Chondrocyte (in vitro differentiated cells): ENCODE data around the gene AGL. TPM values are rescaled to one million over a fixed set of nuclear protein-coding genes. Genes with fewer than 3 reads are reported as not detected.
"Not testable (repeated sequence)": the region's sequence is repeated elsewhere in the genome, so short reads cannot be mapped to it uniquely, and the experiment has no call there.

ENCODE experiments used
- DNase-seq: peaks from one replicate; pipeline ENCODE4 v3.0.0; 2021; ENCODE audit warnings: mixed read lengths, low spot score
- H3K27ac Mint-ChIP-seq: one replicate; pipeline ENCODE4 v1.8.0; 2021; ENCODE audit warnings: mild to moderate bottlenecking, moderate library complexity, mixed read lengths; ENCODE audit not compliant: unreplicated experiment
- H3K27me3 Mint-ChIP-seq: 2 replicates; pipeline ENCODE4 v1.8.0; 2021; ENCODE audit warnings: low read depth, mixed read lengths
- H3K36me3 Mint-ChIP-seq: 2 replicates; pipeline ENCODE4 v1.8.0; 2021; ENCODE audit warnings: low read depth, mixed read lengths
- H3K4me1 Mint-ChIP-seq: 2 replicates; pipeline ENCODE4 v1.8.0; 2021; ENCODE audit warnings: low read depth, mild to moderate bottlenecking, mixed read lengths
- H3K4me3 Mint-ChIP-seq: one replicate; pipeline ENCODE4 v1.8.0; 2021; ENCODE audit warnings: mild to moderate bottlenecking, moderate library complexity, mixed read lengths; ENCODE audit not compliant: unreplicated experiment
- H3K9me3 Mint-ChIP-seq: 2 replicates; pipeline ENCODE4 v1.8.0; 2021; ENCODE audit warnings: low read depth, mixed read lengths
- total RNA-seq: library from RNA; stranded (reverse); gene quantifications from 3 replicates; pipeline ENCODE4 v1.2.1, GENCODE V29; 2021
- TF ChIP-seq, protein P1 (sequence below): fragments of 200-600 bp; sonication (generic); IDR thresholded peaks from 2 replicates; pipeline ENCODE4 v1.5.0; 2021; ENCODE audit warnings: antibody characterized with exemption, mild to moderate bottlenecking, moderate library complexity

AGL gene
- total RNA-seq, 1 donor from 2014 or later: 12.6 TPM

DNA sequence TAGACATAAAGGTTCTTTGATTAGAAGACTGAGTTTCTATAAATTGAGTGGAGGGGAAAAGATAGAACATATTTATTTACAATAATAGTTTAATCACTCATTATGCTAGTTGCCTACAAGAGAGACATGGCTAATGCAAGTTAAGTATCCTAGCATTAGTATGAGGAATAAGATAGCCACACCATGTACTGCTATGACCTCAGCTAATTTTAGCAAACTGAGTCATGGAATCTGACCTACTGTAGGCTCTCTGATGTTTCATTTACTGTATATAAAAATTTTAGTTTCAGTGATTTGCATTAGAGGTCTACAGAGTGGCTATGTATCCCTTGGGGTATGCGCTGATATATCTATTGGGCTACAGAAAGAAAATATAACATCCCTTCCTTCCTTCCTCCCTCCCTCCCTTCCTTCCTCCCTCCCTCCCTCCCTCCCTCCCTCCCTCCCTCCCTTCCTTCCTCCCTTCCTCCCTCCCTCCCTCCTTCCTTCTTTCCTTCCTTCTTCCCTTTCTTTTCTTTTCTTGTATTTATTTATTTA lies 5.8 kb downstream of the AGL start:
- H3K9me3 Mint-ChIP-seq: no peaks in the 10 kb centered on the region
- no peak overlapping the region for H3K27ac Mint-ChIP-seq
- peaks cover 10% of the 10 kb centered on the region for H3K4me1 Mint-ChIP-seq
- TF ChIP-seq, protein P1, sequence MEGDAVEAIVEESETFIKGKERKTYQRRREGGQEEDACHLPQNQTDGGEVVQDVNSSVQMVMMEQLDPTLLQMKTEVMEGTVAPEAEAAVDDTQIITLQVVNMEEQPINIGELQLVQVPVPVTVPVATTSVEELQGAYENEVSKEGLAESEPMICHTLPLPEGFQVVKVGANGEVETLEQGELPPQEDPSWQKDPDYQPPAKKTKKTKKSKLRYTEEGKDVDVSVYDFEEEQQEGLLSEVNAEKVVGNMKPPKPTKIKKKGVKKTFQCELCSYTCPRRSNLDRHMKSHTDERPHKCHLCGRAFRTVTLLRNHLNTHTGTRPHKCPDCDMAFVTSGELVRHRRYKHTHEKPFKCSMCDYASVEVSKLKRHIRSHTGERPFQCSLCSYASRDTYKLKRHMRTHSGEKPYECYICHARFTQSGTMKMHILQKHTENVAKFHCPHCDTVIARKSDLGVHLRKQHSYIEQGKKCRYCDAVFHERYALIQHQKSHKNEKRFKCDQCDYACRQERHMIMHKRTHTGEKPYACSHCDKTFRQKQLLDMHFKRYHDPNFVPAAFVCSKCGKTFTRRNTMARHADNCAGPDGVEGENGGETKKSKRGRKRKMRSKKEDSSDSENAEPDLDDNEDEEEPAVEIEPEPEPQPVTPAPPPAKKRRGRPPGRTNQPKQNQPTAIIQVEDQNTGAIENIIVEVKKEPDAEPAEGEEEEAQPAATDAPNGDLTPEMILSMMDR: no peak
- DNase-seq: no peak
- H3K27me3 Mint-ChIP-seq: no peaks in the 10 kb centered on the region
- no peaks in the 10 kb centered on the region for H3K36me3 Mint-ChIP-seq
- no peak overlapping the region for H3K4me3 Mint-ChIP-seq

DNA sequence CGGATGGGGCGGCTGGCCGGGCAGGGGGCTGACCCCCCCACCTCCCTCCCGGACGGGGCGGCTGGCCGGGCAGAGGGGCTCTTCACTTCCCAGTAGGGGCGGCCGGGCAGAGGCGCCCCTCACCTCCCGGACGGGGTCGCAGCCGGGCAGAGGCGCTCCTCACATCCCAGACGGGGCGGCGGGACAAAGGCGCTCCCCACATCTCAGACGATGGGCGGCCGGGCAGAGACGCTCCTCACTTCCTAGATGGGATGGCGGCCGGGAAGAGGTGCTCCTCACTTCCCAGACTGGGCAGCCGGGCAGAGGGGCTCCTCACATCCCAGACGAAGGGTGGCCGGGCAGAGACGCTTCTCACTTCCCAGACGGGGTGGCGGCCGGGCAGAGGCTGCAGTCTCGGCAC lies 6.9 kb downstream of the AGL start:
- not testable (repeated sequence) for H3K27me3 Mint-ChIP-seq, H3K4me3 Mint-ChIP-seq, H3K27ac Mint-ChIP-seq, DNase-seq, H3K4me1 Mint-ChIP-seq, H3K9me3 Mint-ChIP-seq, H3K36me3 Mint-ChIP-seq

DNA sequence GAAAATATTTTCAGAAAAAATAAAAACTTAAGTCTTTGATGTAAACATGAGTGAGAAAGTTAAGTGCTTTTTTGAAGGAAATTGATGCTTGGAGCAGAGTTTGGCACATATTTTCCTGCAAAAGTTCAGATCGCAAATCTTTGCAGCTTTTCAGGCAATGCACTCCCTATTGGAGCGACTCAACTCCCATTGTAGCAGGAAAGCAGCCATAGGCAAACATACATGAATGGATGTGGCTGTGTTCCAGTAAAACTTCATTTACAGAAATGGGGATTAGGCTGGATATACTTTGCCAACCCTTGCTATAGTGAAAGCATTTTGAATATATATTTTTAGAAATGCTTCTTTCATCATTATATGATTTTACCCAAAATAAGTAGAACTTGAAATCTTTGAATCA lies 8.1 kb downstream of the AGL start:
- Mint-ChIP-seq H3K36me3 (peaks cover 2% of the 10 kb centered on the region), H3K9me3 (no peaks in the 10 kb centered on the region), H3K27me3 (no peaks in the 10 kb centered on the region), H3K27ac (no peak overlapping the region), H3K4me1 (no peaks in the 10 kb centered on the region), H3K4me3 (no peak overlapping the region)
- TF ChIP-seq, protein P1: no peak
- no peak for DNase-seq

DNA sequence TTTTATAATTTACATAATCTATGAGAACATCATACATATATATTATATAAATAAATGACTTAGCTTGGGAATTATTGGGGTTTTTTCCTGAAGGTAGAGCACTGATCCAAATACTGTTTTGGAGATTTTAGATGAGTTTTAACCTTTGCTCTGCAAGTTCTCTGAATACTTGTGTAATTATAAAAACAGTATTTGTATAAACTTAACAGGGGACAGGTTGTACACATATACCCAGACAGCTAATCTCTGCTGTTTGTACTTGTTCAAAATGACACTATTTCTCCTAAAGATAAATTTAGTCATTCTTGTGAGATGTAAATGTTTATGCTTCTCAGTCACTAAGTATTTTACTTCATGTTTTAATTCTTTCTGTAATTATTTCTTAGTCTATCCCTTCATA lies 8.7 kb downstream of the AGL start:
- no peak overlapping the region for H3K4me3 Mint-ChIP-seq
- H3K27me3 Mint-ChIP-seq: no peaks in the 10 kb centered on the region
- no peaks in the 10 kb centered on the region for H3K9me3 Mint-ChIP-seq
- H3K4me1 Mint-ChIP-seq: no peaks in the 10 kb centered on the region
- no peak for DNase-seq
- TF ChIP-seq, protein P1: no peak
- H3K27ac Mint-ChIP-seq: no peak overlapping the region
- H3K36me3 Mint-ChIP-seq: peaks cover 2% of the 10 kb centered on the region

DNA sequence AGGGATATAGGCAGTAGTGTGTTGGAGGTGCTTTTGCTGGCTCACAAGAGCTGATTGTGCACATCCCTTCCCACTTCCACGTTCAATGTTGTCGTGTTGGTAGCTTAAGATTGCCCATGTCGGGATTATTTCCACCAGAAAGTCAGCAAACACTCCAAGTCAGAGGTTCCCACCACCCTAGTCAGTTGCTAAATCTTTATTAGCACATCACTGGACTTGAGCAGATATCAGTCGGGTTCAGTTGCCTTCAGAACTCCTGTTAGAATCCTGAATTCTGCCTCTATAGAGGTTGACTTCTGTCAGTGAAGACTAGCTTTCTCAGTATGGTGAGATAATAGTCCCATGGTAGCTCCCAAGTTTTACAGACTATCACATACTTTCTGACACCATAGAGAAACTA lies 10.5 kb downstream of the AGL start:
- no peak for DNase-seq
- H3K4me1 Mint-ChIP-seq: no peaks in the 10 kb centered on the region
- no peak overlapping the region for H3K4me3 Mint-ChIP-seq
- H3K9me3 Mint-ChIP-seq: no peaks in the 10 kb centered on the region
- H3K27ac Mint-ChIP-seq: no peak overlapping the region
- TF ChIP-seq, protein P1: no peak
- peaks cover 5% of the 10 kb centered on the region for H3K36me3 Mint-ChIP-seq
- no peaks in the 10 kb centered on the region for H3K27me3 Mint-ChIP-seq

DNA sequence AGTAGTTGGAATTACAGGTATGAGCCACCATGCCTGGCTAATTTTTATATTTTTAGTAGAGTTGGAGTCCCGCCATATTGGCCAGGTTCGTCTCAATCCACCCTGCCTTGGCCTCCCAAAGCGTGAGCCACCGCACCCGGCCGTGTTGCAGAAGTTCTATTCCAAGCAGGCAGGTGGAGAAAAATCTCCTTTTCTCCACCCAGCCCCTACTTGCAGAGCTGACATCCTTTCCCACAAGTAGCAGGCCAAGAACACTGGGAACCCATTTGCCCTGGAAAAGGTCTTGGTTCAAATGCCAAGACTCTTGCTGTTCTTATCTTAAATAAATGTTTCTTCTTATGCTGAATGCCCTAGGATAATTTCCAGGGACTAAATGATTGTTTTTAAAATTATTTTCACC lies 17.5 kb downstream of the AGL start:
- H3K4me1 Mint-ChIP-seq: no peaks in the 10 kb centered on the region
- TF ChIP-seq, protein P1: no peak
- DNase-seq: no peak
- H3K27ac Mint-ChIP-seq: no peak overlapping the region
- H3K36me3 Mint-ChIP-seq: peaks cover 3% of the 10 kb centered on the region
- no peaks in the 10 kb centered on the region for H3K27me3 Mint-ChIP-seq
- no peaks in the 10 kb centered on the region for H3K9me3 Mint-ChIP-seq
- no peak overlapping the region for H3K4me3 Mint-ChIP-seq
